ENCODE results near the gene SMARCC1.

DNA sequence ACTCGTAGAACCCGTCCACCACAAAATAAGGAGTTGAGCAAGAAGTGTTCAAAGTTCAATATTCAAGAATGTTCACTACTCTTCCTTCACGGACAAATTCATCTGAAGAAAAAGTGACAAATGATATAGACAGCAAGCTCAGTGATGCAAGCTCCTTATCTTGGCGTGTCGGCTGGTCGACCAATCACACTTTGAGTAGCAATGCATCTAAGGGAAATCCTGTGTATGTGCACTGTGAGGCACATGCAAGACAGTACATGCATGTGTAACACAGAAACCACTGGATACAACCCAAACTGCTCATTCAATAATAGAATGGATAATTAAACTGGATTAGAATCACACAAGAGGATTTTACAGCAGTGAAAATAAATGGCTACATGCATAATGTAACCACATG, 138.6 kb downstream of the SMARCC1 start:
- TF ChIP-seq, protein P1, sequence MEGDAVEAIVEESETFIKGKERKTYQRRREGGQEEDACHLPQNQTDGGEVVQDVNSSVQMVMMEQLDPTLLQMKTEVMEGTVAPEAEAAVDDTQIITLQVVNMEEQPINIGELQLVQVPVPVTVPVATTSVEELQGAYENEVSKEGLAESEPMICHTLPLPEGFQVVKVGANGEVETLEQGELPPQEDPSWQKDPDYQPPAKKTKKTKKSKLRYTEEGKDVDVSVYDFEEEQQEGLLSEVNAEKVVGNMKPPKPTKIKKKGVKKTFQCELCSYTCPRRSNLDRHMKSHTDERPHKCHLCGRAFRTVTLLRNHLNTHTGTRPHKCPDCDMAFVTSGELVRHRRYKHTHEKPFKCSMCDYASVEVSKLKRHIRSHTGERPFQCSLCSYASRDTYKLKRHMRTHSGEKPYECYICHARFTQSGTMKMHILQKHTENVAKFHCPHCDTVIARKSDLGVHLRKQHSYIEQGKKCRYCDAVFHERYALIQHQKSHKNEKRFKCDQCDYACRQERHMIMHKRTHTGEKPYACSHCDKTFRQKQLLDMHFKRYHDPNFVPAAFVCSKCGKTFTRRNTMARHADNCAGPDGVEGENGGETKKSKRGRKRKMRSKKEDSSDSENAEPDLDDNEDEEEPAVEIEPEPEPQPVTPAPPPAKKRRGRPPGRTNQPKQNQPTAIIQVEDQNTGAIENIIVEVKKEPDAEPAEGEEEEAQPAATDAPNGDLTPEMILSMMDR (IDR thresholded peaks at IDR 0.05) = no peak
- TF ChIP-seq POLR2AphosphoS5 (IDR thresholded peaks at IDR 0.05) = no peak
